Measurements from ENCODE around the gene CHST11.

CHST11 gene

DNA sequence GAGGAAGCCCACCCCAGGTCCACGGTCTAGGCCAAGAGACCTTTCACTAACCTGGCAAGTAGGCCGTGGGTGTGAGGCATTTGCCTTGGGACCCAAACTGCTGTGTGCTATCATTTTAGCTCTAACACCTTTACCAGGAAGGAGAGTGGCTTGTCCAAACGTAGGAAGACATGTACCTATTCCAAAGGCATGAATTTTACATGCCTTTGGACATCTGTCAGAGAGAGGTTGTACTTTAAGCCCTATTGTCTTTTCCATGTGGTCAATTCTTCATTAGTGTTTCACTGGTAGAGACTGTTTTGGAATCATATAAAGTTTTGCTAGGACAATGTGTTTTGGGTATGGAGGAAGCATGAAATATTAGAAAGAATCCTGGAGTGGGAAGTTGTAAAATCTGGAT is 352.5 kb downstream of the CHST11 start:
- DNase-seq (ENCODE audit: low read depth): no peak

DNA sequence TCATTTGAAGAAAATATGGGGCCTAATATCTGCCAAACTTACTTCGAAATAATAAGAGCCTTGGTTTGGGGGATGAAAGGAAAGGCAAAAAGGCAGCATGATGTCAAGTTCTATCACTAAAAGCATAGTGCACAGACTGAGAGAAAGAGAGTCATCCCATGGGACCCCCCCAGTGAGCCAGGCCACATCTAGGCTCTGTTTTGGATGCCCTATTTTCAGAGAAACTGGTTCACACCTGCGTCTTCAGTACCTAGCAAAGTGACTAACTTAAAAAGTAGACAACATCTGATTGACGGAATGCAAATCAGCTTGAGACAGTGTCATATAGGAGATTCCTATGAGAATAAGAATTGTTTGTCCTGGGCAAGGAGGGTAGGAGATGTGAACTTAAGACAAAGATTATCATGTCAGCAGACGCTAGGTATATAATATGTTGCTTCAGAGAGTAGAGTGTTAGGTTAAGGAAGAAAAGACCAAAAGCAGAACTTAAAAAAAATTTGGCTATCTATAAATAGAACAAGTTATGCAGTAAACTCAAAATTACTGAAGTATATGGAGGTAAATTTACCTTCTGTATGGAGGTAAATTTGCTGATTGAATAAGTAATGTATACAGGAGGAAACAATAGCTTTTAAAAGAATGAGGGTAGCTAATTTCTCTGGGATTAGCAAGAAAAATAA is 353.1 kb downstream of the CHST11 start:
- no peak for DNase-seq (ENCODE audit: low read depth)
